ENCODE data around the gene PRKRIP1. TPM values are rescaled to one million over a fixed set of nuclear protein-coding genes. Genes with fewer than 3 reads are reported as not detected.
A peak's percentile ranks its signal among the peaks of the same experiment; 100 is the strongest.

The PRKRIP1 gene
- total and polyA plus RNA-seq, 3 experiments from 2014 or later, result 21.1 to 27.3 (median 26.0) TPM

DNA sequence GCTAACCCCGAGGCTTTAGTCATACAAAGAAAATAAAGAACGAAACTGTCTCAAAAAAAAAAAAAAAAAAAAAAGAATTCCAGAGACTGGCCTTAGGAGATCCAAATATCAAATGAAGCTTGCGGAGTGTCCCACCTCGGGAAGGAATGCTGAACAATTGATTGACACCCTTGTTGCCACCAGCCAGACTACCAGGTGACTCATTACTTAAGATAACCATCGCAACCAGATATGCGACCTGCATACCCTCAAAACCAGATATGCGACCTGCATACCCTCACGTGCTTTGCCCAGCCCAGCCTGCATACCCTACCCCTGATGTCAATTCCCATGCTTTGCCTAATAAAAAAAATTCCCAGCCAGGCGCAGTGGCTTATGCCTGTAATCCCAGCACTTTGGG, 2.7 kb upstream of the PRKRIP1 start:
- ChIA-PET CTCF (interaction anchor here (1.2 to 1.3 kb wide), 2 partner anchors 30 to 114 kb away, joined by 3 read pairs; no protein-coding TSS in a partner anchor), POLR2A (interaction anchor here (0.6 kb wide), 1 partner anchor 70 kb away, joined by 5 read pairs; no protein-coding TSS in a partner anchor)
- DNase-seq, result no peak
- Histone ChIP-seq H3K4me3 (ENCODE audit: low read length) (no peak overlapping the region), H3K36me3 (ENCODE audit: insufficient read depth, low read length) (no peaks in the 10 kb centered on the region), H3K4me1 (ENCODE audit: insufficient read depth, low read length) (peaks cover 16% of the 10 kb centered on the region), H3K27me3 (ENCODE audit: insufficient read depth, low read length, poor library complexity, severe bottlenecking) (no peaks in the 10 kb centered on the region), H3K27ac (ENCODE audit: low read depth, low read length) (no peak overlapping the region), H3K9me3 (ENCODE audit: low read length) (no peaks in the 10 kb centered on the region)
- H3K27me3 Mint-ChIP-seq, result no peaks in the 10 kb centered on the region
- peaks cover 19 to 29% (median 25%) of the 10 kb centered on the region in 3 donors for H3K4me1 Mint-ChIP-seq
- no peaks in the 10 kb centered on the region for H3K9me3 Mint-ChIP-seq
- peak overlapping the region in 3 of 8 donors; percentile 17 to 64 (median 33) for H3K27ac Mint-ChIP-seq
- peaks cover 0 to 30% (median 2%) of the 10 kb centered on the region in 3 donors for H3K36me3 Mint-ChIP-seq
- H3K4me3 Mint-ChIP-seq, result peak overlapping the region in 1 of 7 donors; percentile 8

DNA sequence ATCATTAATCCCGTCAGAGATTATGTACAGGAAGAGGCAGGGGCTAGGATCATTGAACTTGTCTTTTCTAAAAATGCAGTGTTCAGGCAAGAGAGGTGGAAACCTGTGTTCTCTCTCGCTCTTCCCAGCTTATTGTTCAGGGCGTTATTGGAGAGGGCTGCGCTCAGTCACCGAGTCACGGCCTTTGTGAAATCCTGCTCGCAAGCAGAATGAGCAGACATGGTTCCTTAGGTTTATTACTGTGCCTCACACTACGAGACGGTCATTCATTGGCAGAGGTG, 631 bp upstream of the PRKRIP1 start:
- peak overlapping the region; percentile 91 to 99 (median 98) for H3K27ac Mint-ChIP-seq
- no peaks in the 10 kb centered on the region for H3K9me3 Mint-ChIP-seq
- H3K4me3 Mint-ChIP-seq, result peak overlapping the region; percentile 87 to 98 (median 97)

DNA sequence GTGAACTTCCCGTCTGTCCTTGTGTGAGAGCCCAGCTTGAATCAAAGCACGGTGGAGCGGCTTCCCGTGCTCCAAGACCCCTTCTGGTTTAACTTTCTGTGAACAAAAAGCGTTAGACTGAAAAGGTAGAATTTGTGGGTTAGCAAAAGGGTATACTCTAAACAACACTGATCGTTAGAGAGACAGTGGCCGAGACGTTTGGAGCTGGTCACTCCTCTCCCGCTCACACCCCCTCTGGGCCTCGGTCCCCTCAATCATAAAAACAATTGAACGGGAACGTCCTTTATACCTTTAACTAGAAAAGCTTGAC, 502 bp downstream of the PRKRIP1 start:
- no peak for DNase-seq
- Mint-ChIP-seq H3K9me3 (no peaks in the 10 kb centered on the region), H3K4me1 (peaks cover 19 to 29% (median 25%) of the 10 kb centered on the region in 3 donors), H3K27ac (peak overlapping the region; percentile 91 to 99 (median 98)), H3K36me3 (peaks cover 0 to 56% (median 11%) of the 10 kb centered on the region in 3 donors), H3K4me3 (peak overlapping the region; percentile 87 to 98 (median 97)), H3K27me3 (no peaks in the 10 kb centered on the region)
- CTCF ChIA-PET, result interaction anchor here (1.8 to 2.0 kb wide), 3 partner anchors 9 to 54 kb away, joined by 6 to 11 read pairs (median 10); no protein-coding TSS in a partner anchor
- H3K4me1 ChIP-seq (ENCODE audit: insufficient read depth, low read length), result peaks cover 16% of the 10 kb centered on the region
- no peaks in the 10 kb centered on the region for H3K27me3 ChIP-seq (ENCODE audit: insufficient read depth, low read length, poor library complexity, severe bottlenecking)
- POLR2A ChIA-PET, result interaction anchor here (1.0 to 2.0 kb wide), 2 partner anchors 19 to 67 kb away, joined by 3 to 5 read pairs; no protein-coding TSS in a partner anchor
- peak overlapping the region; percentile 81 for H3K27ac ChIP-seq (ENCODE audit: low read depth, low read length)
- no peaks in the 10 kb centered on the region for H3K9me3 ChIP-seq (ENCODE audit: low read length)
- peaks cover 10% of the 10 kb centered on the region for H3K36me3 ChIP-seq (ENCODE audit: insufficient read depth, low read length)
- peak overlapping the region; percentile 95 for H3K4me3 ChIP-seq (ENCODE audit: low read length)

More for the DNA sequence above, 631 bp upstream of the PRKRIP1 start:
- H3K27me3 Mint-ChIP-seq, result no peaks in the 10 kb centered on the region
- H3K27me3 ChIP-seq (ENCODE audit: insufficient read depth, low read length, poor library complexity, severe bottlenecking), result no peaks in the 10 kb centered on the region
- peaks cover 0 to 47% (median 8%) of the 10 kb centered on the region in 3 donors for H3K36me3 Mint-ChIP-seq
- H3K4me3 ChIP-seq (ENCODE audit: low read length), result peak overlapping the region; percentile 95
- H3K27ac ChIP-seq (ENCODE audit: low read depth, low read length), result peak overlapping the region; percentile 22
- peaks cover 16% of the 10 kb centered on the region for H3K4me1 ChIP-seq (ENCODE audit: insufficient read depth, low read length)
- no peaks in the 10 kb centered on the region for H3K9me3 ChIP-seq (ENCODE audit: low read length)
- DNase-seq, result no peak
- ChIA-PET POLR2A (interaction anchor here (1.0 to 2.0 kb wide), 2 partner anchors 20 to 32 kb away, joined by 5 read pairs; no protein-coding TSS in a partner anchor), CTCF (interaction anchor here (1.8 to 2.0 kb wide), 3 partner anchors 10 to 55 kb away, joined by 6 to 11 read pairs (median 10); no protein-coding TSS in a partner anchor)
- H3K4me1 Mint-ChIP-seq, result peaks cover 19 to 29% (median 25%) of the 10 kb centered on the region in 3 donors
- H3K36me3 ChIP-seq (ENCODE audit: insufficient read depth, low read length), result peaks cover 10% of the 10 kb centered on the region

DNA sequence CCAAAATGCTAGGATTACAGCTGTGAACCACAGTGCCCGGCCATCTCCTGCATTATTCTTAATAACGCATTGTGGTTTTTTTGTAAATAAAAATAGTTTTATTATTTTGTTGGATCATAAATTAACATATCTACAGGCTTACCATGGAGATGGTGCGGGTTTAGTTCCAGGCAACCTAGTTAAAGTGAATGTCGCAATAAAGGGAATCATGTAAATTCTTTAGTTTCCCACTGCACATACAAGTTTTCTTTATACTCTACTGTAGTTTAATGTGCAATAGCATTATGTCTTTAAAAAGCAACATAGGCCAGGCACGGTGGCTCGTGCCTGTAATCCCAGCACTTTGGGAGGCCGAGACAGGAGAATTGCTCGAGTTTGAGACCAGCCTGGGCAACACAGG, 2.4 kb downstream of the PRKRIP1 start:
- Mint-ChIP-seq H3K36me3 (peaks cover 0 to 66% (median 20%) of the 10 kb centered on the region in 3 donors), H3K4me3 (peak overlapping the region in 2 of 7 donors; percentile 18 to 27), H3K4me1 (peaks cover 19 to 29% (median 25%) of the 10 kb centered on the region in 3 donors), H3K27ac (no peak overlapping the region), H3K9me3 (no peaks in the 10 kb centered on the region), H3K27me3 (no peaks in the 10 kb centered on the region)
- Histone ChIP-seq H3K36me3 (ENCODE audit: insufficient read depth, low read length) (peaks cover 15% of the 10 kb centered on the region), H3K9me3 (ENCODE audit: low read length) (no peaks in the 10 kb centered on the region), H3K4me3 (ENCODE audit: low read length) (no peak overlapping the region), H3K27ac (ENCODE audit: low read depth, low read length) (no peak overlapping the region), H3K27me3 (ENCODE audit: insufficient read depth, low read length, poor library complexity, severe bottlenecking) (no peaks in the 10 kb centered on the region), H3K4me1 (ENCODE audit: insufficient read depth, low read length) (peaks cover 16% of the 10 kb centered on the region)
- ChIA-PET CTCF (interaction anchor here (0.8 kb wide), 1 partner anchor 35 kb away, joined by 3 read pairs; the partner anchor contains the start of gene ORAI2), POLR2A (no interaction called here)
- no peak for DNase-seq

DNA sequence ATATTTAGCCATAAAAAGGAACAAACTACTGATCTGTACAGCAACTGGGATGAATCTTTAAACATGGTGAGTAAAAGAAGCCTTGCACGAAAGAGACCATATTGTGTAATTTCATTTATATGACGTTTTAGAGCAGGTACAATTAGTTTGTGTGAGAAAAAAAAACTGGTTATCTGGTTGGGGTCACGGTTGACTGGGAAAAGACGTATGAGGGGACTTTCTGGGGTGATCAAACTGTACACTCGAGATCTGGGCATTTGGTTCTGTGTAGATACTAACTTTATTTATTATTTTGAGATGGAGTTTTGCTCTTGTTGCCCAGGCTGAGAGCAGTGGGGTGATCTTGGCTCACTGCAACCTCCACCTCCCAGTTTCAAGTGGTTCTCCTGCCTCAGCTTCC, 4.2 kb downstream of the PRKRIP1 start:
- no peak overlapping the region for H3K4me3 Mint-ChIP-seq
- POLR2A ChIA-PET, result no interaction called here
- no peaks in the 10 kb centered on the region for H3K9me3 Mint-ChIP-seq

DNA sequence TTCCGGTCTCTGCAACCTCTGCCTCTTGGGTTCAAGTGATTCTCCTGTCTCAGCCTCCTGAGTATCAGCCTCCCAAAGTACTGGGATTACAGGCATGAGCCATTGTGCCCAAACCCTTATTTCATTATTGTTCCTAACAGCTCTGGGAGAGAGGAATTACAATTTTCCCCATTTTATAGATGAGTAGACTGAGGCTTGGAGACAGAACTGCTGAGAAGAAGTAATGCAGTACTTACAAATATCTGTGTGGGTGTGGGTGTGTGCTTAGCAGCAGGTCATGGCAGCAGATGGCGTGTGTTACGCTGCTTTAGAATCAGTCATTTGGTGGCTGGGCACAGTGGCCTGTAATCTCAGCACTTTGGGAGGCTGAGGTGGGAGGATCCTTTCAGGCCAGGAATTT, 7.4 kb downstream of the PRKRIP1 start:
- peaks cover 8 to 94% (median 33%) of the 10 kb centered on the region in 3 donors for H3K36me3 Mint-ChIP-seq

More for the DNA sequence above, 4.2 kb downstream of the PRKRIP1 start:
- DNase-seq, result no peak
- Mint-ChIP-seq H3K27ac (peak overlapping the region in 1 of 8 donors; percentile 83), H3K36me3 (peaks cover 0 to 79% (median 20%) of the 10 kb centered on the region in 3 donors), H3K4me1 (peaks cover 25 to 39% (median 34%) of the 10 kb centered on the region in 3 donors), H3K27me3 (no peaks in the 10 kb centered on the region)
- Histone ChIP-seq H3K4me1 (ENCODE audit: insufficient read depth, low read length) (peaks cover 25% of the 10 kb centered on the region), H3K36me3 (ENCODE audit: insufficient read depth, low read length) (peaks cover 32% of the 10 kb centered on the region), H3K9me3 (ENCODE audit: low read length) (no peaks in the 10 kb centered on the region), H3K27ac (ENCODE audit: low read depth, low read length) (no peak overlapping the region), H3K4me3 (ENCODE audit: low read length) (no peak overlapping the region), H3K27me3 (ENCODE audit: insufficient read depth, low read length, poor library complexity, severe bottlenecking) (no peaks in the 10 kb centered on the region)
- CTCF ChIA-PET, result interaction anchor here (1.2 kb wide), 1 partner anchor 15 kb away, joined by 3 read pairs; no protein-coding TSS in a partner anchor

DNA sequence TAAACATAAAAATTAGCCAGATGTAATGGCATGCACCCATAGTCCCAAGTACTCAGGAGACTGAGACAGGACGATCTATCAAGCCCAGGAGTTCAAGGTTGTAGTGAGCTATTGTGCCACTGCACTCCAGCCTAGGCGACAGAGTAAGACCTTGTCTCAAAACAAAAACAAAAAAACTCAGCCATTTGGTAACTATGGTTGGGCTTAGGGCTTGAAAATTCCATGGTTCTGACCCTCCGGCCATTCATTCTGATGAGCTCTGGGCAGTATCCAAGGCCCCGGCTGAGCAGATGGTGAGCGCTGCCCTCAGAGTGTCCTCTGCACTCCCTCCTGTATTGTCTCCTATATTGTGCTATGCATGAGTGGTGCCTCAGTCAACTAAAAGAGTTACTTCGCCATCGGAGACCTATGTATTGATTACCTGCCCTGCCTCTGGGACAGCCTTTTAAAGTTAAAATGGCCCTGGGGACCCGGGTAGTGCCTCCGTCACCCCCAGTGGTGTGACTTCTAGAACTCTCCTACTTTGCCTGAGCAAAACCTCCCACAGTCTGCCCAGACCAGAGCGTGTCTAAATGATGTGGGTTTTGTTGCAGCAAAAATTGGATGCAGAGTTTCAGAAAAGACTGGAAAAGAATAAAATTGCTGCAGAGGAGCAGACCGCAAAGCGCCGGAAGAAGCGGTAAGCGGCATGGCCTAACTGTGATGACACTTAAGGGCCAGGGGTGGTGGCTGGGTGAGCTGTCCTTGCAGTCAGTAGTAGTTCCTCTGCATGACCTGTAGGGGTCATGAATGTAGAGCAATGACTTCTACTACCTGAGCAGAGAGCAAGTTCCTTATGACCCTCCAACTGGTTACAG, 8.1 kb downstream of the PRKRIP1 start:
- H3K4me1 Mint-ChIP-seq, result peaks cover 6 to 11% (median 9%) of the 10 kb centered on the region in 3 donors
- POLR2A ChIA-PET, result interaction anchor here (0.5 to 1.1 kb wide), 3 partner anchors 8 to 21 kb away, joined by 3 to 5 read pairs (median 4); partner anchors contain the start of gene PRKRIP1
- no peaks in the 10 kb centered on the region for H3K9me3 ChIP-seq (ENCODE audit: low read length)
- H3K4me3 Mint-ChIP-seq, result peak overlapping the region in 1 of 7 donors; percentile 47
- peak overlapping the region in 6 of 8 donors; percentile 35 to 98 (median 60) for H3K27ac Mint-ChIP-seq
- no peaks in the 10 kb centered on the region for H3K27me3 ChIP-seq (ENCODE audit: insufficient read depth, low read length, poor library complexity, severe bottlenecking)
- H3K9me3 Mint-ChIP-seq, result no peaks in the 10 kb centered on the region
- CTCF ChIA-PET, result interaction anchor here (0.6 to 3.1 kb wide), 18 partner anchors 8 to 63 kb away, joined by 3 to 19 read pairs (median 6); partner anchors contain the start of genes ORAI2 and PRKRIP1
- H3K36me3 ChIP-seq (ENCODE audit: insufficient read depth, low read length), result peaks cover 48% of the 10 kb centered on the region
- peak; percentile 32 to 70 (median 67) for DNase-seq
- H3K27ac ChIP-seq (ENCODE audit: low read depth, low read length), result no peak overlapping the region
- H3K4me3 ChIP-seq (ENCODE audit: low read length), result no peak overlapping the region
- H3K4me1 ChIP-seq (ENCODE audit: insufficient read depth, low read length), result peaks cover 10% of the 10 kb centered on the region
- peaks cover 11 to 92% (median 34%) of the 10 kb centered on the region in 3 donors for H3K36me3 Mint-ChIP-seq
- H3K27me3 Mint-ChIP-seq, result no peaks in the 10 kb centered on the region

More for the DNA sequence above, 7.4 kb downstream of the PRKRIP1 start:
- Histone ChIP-seq H3K36me3 (ENCODE audit: insufficient read depth, low read length) (peaks cover 55% of the 10 kb centered on the region), H3K9me3 (ENCODE audit: low read length) (no peaks in the 10 kb centered on the region), H3K4me3 (ENCODE audit: low read length) (no peak overlapping the region), H3K27ac (ENCODE audit: low read depth, low read length) (no peak overlapping the region), H3K27me3 (ENCODE audit: insufficient read depth, low read length, poor library complexity, severe bottlenecking) (no peaks in the 10 kb centered on the region), H3K4me1 (ENCODE audit: insufficient read depth, low read length) (peaks cover 10% of the 10 kb centered on the region)
- Mint-ChIP-seq H3K27me3 (no peaks in the 10 kb centered on the region), H3K27ac (peak overlapping the region in 2 of 8 donors; percentile 65 to 98), H3K4me3 (no peak overlapping the region), H3K4me1 (peaks cover 6 to 11% (median 9%) of the 10 kb centered on the region in 3 donors), H3K9me3 (no peaks in the 10 kb centered on the region)
- CTCF ChIA-PET, result interaction anchor here (1.6 to 3.1 kb wide), 5 partner anchors 12 to 64 kb away, joined by 6 to 19 read pairs (median 14); partner anchors contain the start of gene ORAI2
- no peak for DNase-seq
- POLR2A ChIA-PET, result no interaction called here

All from CD8-positive, alpha-beta memory T cell (primary cell).